Measurements from ENCODE around the gene ZNF23.

Gene ZNF23

GRCh38 chr16:71443714-71444113 is 18.3 kb downstream of the ZNF23 start:
- ATAC-seq = no peak

GRCh38 chr16:71442051-71442440 is 20.0 kb downstream of the ZNF23 start, which contains the start of gene TLE7:
Gene TLE7, minus strand, starts transcription at chr16:71442054. Its CDS starts 8,730 bp downstream, at chr16:71433324.
- H3K9me3 Mint-ChIP-seq = peaks cover 8% of the 10 kb centered on the region
- no peaks in the 10 kb centered on the region for H3K36me3 Mint-ChIP-seq
- H3K4me1 Mint-ChIP-seq = no peaks in the 10 kb centered on the region
- DNase-seq (ENCODE audit: low spot score in 2 of 2) = no peak
- H3K4me3 Mint-ChIP-seq = no peak within 1 kb of the TSS
- H3K27ac Mint-ChIP-seq = no peak within 1 kb of the TSS
- ATAC-seq = no peak

More at GRCh38 chr16:71443714-71444113, 18.3 kb downstream of the ZNF23 start:
- H3K9me3 Mint-ChIP-seq = peaks cover 16% of the 10 kb centered on the region
- DNase-seq (ENCODE audit: low spot score in 2 of 2) = no peak
- H3K4me1 Mint-ChIP-seq = no peaks in the 10 kb centered on the region
- peaks cover under 1% of the 10 kb centered on the region for H3K36me3 Mint-ChIP-seq
- H3K27ac Mint-ChIP-seq = no peak overlapping the region
- no peak overlapping the region for H3K4me3 Mint-ChIP-seq

DNA sequence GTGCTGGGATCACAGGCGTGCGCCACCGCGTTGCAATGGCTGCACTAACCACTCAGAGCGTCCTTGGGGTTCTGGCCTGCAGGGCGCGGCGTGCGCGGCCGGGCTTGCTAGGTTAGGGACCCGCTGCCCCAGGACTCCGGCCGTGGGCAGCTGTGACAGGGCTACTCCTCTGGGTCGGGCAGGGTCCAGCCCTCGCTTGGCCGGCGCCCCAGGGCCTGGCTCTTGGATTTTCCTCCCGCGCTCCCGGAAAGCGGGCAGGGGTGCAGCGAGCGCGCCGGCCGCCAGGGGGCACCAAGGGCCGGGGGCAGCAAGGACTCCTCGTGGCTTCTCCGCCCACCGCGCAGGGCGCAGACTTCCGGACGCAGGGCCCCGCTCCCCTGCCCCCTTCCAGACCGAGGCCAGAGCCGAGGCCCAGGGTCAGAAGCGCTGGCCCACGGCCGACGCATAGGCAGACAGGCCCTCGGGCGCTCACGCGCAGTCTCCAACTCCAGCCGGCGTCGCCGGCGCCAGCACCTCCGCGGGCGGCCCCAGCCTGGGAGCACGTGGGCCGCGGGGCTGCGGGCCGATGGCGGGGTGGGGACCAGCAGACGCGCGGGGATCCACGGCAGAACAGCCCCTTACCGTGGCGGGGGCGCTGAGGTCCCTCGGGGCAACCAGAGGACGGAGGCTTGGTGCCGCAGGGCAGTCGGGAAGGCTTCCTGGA is 20.5 kb downstream of the ZNF23 start:
- H3K36me3 Mint-ChIP-seq = no peaks in the 10 kb centered on the region
- ATAC-seq (peak; percentile 46), DNase-seq (ENCODE audit: low spot score in 2 of 2) (peak in 1 of 2 donors; percentile 19)
- H3K27ac Mint-ChIP-seq = no peak overlapping the region
- H3K4me3 Mint-ChIP-seq = no peak overlapping the region
- peaks cover 8% of the 10 kb centered on the region for H3K9me3 Mint-ChIP-seq
- H3K4me1 Mint-ChIP-seq = no peaks in the 10 kb centered on the region

- no peak overlapping the region for H3K27ac Mint-ChIP-seq
- DNase-seq (ENCODE audit: low spot score in 2 of 2) = no peak
- no peak for ATAC-seq
These were observed 21.2 kb downstream of the ZNF23 start for GRCh38 chr16:71440669-71441347.

GRCh38 chr16:71439523-71439922 is 22.5 kb downstream of the ZNF23 start:
- DNase-seq (ENCODE audit: low spot score in 2 of 2) (no peak), ATAC-seq (no peak)
- no peak overlapping the region for H3K27ac Mint-ChIP-seq
- no peaks in the 10 kb centered on the region for H3K4me1 Mint-ChIP-seq
- no peak overlapping the region for H3K4me3 Mint-ChIP-seq
- peaks cover 5% of the 10 kb centered on the region for H3K9me3 Mint-ChIP-seq
- H3K36me3 Mint-ChIP-seq = no peaks in the 10 kb centered on the region

More at GRCh38 chr16:71440669-71441347, 21.2 kb downstream of the ZNF23 start:
- no peaks in the 10 kb centered on the region for H3K4me1 Mint-ChIP-seq
- no peak overlapping the region for H3K4me3 Mint-ChIP-seq
- no peaks in the 10 kb centered on the region for H3K36me3 Mint-ChIP-seq
- peaks cover 6% of the 10 kb centered on the region for H3K9me3 Mint-ChIP-seq

DNA sequence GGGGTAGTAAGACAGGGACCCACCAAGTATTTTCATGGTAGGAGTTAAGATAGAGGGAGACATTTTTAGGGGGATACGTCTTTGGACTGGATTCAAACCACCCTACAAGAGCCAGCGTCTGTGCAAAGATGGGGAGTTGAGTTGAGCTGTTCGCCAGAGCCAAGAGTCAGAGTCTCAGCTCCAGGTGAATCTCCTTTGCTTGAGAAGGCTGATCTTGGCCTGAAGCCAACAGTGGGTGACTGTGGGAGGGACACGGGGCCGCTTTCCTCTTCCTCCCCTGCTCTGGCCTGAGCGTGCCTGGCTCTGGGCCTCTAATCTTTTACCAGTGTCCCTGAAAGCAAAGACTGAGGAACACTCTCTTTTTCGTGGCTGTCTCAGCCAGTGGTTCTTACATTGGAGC is 25.6 kb downstream of the ZNF23 start:
- ATAC-seq = no peak
- H3K27ac Mint-ChIP-seq = no peak overlapping the region
- H3K9me3 Mint-ChIP-seq = no peaks in the 10 kb centered on the region
- H3K36me3 Mint-ChIP-seq = no peaks in the 10 kb centered on the region
- no peaks in the 10 kb centered on the region for H3K4me1 Mint-ChIP-seq
- DNase-seq (ENCODE audit: low spot score in 2 of 2) = no peak
- no peak overlapping the region for H3K4me3 Mint-ChIP-seq

DNA sequence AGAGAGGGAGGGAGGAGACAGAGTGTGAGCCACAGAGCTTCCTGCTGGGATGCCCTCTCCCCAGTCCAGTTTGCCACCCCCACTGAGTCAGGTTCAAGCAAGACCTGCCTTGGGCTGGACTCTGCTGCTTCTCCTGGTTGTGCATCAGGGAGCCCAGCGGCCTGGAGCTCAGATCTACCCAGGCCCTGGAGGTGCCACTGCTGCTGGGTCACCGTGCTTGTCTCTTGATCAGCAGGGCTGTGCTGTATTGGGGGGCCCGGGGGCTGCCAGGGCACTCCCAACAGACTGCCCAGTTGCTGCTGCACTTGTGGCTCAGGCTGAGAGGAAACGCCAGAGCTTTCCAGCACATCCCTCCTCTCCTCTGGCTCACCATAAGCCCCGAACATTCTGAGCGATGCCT is 29.1 kb downstream of the ZNF23 start:
- H3K27ac Mint-ChIP-seq = no peak overlapping the region
- no peak for ATAC-seq
- H3K4me1 Mint-ChIP-seq = no peaks in the 10 kb centered on the region
- H3K36me3 Mint-ChIP-seq = no peaks in the 10 kb centered on the region
- peaks cover 2% of the 10 kb centered on the region for H3K9me3 Mint-ChIP-seq
- DNase-seq (ENCODE audit: low spot score in 2 of 2) = no peak
- H3K4me3 Mint-ChIP-seq = no peak overlapping the region

- no peaks in the 10 kb centered on the region for H3K36me3 Mint-ChIP-seq
These were observed 30.1 kb downstream of the ZNF23 start for GRCh38 chr16:71431991-71432390.

DNA sequence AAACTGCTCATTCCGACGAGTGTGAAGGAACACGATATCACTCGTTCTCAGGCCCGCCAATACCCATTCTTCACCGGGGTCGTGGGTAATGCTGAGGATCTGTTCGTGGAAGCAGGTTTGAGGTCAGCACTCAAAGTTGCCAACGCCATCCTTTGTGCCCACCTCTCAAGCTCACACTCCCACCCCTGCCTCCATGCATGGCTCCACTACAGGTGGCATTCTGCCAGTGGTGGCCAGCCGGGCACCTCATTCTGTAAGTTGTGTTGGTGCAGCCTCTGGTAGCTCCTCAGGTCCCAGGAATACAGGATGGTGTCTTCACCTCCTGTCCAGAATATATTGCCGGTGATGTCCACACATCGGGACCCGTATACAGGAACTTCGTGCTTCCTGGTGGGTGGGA is 30.9 kb downstream of the ZNF23 start:
- Mint-ChIP-seq H3K36me3 (peaks cover 5% of the 10 kb centered on the region), H3K27ac (no peak overlapping the region), H3K9me3 (peaks cover 2% of the 10 kb centered on the region), H3K4me3 (no peak overlapping the region), H3K4me1 (peaks cover 6% of the 10 kb centered on the region)
- ATAC-seq (no peak), DNase-seq (ENCODE audit: low spot score in 2 of 2) (no peak)

More at GRCh38 chr16:71431991-71432390, 30.1 kb downstream of the ZNF23 start:
- H3K27ac Mint-ChIP-seq = no peak overlapping the region
- ATAC-seq (peak; percentile 26), DNase-seq (ENCODE audit: low spot score in 2 of 2) (no peak)
- H3K4me1 Mint-ChIP-seq = no peaks in the 10 kb centered on the region
- H3K4me3 Mint-ChIP-seq = no peak overlapping the region
- H3K9me3 Mint-ChIP-seq = peaks cover 2% of the 10 kb centered on the region

DNA sequence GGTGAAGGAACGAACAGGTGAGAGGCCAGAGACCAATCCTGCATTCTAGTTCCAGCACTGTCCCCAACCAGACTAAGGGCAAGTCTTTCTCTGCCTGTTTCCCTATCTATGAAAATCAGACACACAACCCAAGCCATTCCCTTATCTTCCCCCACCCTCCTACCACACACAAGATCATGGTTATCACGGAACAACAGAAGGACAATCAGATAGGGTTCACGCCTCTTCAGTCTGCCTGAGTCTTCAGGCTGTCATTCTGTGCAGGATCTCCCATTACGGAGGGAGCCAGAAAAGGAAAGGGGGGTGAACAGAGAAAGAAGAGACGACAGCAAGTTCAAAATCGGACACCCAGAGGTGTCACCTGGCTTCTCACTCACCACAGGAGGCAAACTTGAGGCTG is 31.3 kb downstream of the ZNF23 start:
- H3K4me1 Mint-ChIP-seq = peaks cover 10% of the 10 kb centered on the region
- H3K36me3 Mint-ChIP-seq = peaks cover 6% of the 10 kb centered on the region
- peaks cover 2% of the 10 kb centered on the region for H3K9me3 Mint-ChIP-seq
- H3K27ac Mint-ChIP-seq = no peak overlapping the region
- DNase-seq (ENCODE audit: low spot score in 2 of 2) = no peak
- H3K4me3 Mint-ChIP-seq = no peak overlapping the region
- no peak for ATAC-seq

GRCh38 chr16:71429581-71429980 is 32.5 kb downstream of the ZNF23 start:
- H3K4me1 Mint-ChIP-seq = peaks cover 11% of the 10 kb centered on the region
- ATAC-seq (no peak), DNase-seq (ENCODE audit: low spot score in 2 of 2) (no peak)
- H3K36me3 Mint-ChIP-seq = peaks cover 6% of the 10 kb centered on the region
- H3K27ac Mint-ChIP-seq = no peak overlapping the region
- peaks cover 2% of the 10 kb centered on the region for H3K9me3 Mint-ChIP-seq
- no peak overlapping the region for H3K4me3 Mint-ChIP-seq

DNA sequence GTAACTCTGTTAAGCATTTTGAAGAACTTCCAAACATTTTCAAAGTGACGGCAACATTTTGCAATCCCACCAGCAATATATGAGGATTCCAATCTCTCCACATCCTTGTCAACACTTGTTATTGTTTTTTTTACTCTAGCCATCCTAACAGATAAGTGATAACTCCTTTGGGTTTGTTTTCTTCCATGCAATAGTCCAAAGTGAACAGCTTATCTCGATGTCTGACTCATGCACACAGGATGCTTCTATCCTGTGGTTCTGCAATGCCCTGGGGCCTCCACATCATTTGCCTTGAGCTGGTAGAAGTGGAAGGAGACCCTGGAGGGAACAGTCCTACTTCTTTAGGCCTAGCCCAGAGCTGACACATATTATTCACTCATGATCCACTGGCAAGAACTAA is 33.2 kb downstream of the ZNF23 start:
- Mint-ChIP-seq H3K4me1 (peaks cover 11% of the 10 kb centered on the region), H3K9me3 (peaks cover 2% of the 10 kb centered on the region), H3K27ac (no peak overlapping the region), H3K36me3 (peaks cover 6% of the 10 kb centered on the region), H3K4me3 (no peak overlapping the region)
- DNase-seq (ENCODE audit: low spot score in 2 of 2) (no peak), ATAC-seq (no peak)

DNA sequence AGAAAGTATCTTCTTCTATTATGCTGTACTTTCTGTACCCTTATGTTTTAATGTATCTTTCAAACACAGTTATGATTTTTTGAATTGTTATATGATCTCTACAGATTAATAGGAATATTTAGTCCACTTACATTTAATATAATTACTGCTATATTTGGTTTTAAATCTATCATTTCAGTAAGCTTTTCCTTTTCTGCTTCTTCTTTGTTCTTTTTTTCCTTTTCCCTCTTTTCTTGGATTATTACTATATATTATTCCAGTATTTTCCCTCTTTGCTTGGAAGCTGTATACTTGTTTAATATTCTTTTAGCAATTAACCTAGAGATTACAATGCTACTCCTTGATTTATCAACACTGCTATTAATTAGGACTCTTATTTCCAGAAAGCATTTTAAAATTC is 33.7 kb downstream of the ZNF23 start:
- Mint-ChIP-seq H3K27ac (no peak overlapping the region), H3K9me3 (peaks cover 2% of the 10 kb centered on the region), H3K4me1 (peaks cover 11% of the 10 kb centered on the region), H3K36me3 (peaks cover 6% of the 10 kb centered on the region), H3K4me3 (no peak overlapping the region)
- ATAC-seq (no peak), DNase-seq (ENCODE audit: low spot score in 2 of 2) (no peak)

DNA sequence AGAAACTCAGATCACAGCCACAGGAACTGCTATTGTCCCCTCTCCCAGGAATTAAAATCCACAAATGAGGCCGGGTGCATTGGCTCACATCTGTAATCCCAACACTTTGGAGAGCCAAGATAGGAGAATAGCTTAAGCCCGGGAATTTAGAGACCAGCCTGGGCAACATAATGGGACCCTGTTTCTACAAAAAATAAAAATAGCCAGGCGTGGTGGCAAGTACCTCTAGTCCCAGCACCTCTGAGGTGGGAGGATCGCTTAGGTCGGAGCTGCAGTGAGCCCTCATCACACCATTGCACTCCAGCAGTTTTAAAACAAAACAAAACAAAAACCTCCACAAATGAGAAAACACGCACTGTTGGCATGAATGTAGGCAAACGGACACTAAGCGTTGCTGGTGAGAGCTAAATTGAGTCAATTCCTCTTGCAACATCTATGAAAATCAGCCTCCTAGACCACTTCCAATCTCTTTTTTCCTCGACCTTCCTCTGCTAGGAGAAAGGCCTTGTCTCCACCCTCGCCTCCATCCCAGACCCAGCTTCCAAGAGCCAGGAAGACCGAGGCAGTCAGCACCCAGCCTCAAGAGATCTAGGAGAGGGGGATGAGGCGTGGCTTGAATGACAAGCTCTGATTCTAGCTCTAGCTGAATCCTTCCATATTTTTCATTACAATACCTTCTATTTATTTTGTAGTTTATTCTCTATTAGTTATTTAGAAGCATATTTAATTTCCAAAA is 35.0 kb downstream of the ZNF23 start:
- DNase-seq (ENCODE audit: low spot score in 2 of 2) = no peak
- peaks cover 6% of the 10 kb centered on the region for H3K36me3 Mint-ChIP-seq
- H3K4me1 Mint-ChIP-seq = peaks cover 11% of the 10 kb centered on the region
- H3K27ac Mint-ChIP-seq = no peak overlapping the region
- no peak overlapping the region for H3K4me3 Mint-ChIP-seq
- peaks cover 2% of the 10 kb centered on the region for H3K9me3 Mint-ChIP-seq
- no peak for ATAC-seq

GRCh38 chr16:71426069-71426879 is 35.8 kb downstream of the ZNF23 start:
- H3K4me3 Mint-ChIP-seq = no peak overlapping the region
- H3K27ac Mint-ChIP-seq = no peak overlapping the region

More at GRCh38 chr16:71426069-71426879, 35.8 kb downstream of the ZNF23 start:
- H3K36me3 Mint-ChIP-seq = peaks cover 6% of the 10 kb centered on the region
- ATAC-seq (peak; percentile 65), DNase-seq (ENCODE audit: low spot score in 2 of 2) (peak in 1 of 2 donors; percentile 59)
- peaks cover 11% of the 10 kb centered on the region for H3K4me1 Mint-ChIP-seq
- H3K9me3 Mint-ChIP-seq = peaks cover 2% of the 10 kb centered on the region

All from stimulated activated effector memory CD8-positive, alpha-beta T cell treated with anti-CD3 and anti-CD28 coated beads, Interleukin-12 subunit alpha, Interleukin-12 subunit beta, amount 100 ng/mL, for 72 hours (primary cell).